ENCODE data around the gene AOC2.

AOC2 gene

GRCh38 chr17:42852351-42852750 is 8.0 kb downstream of the AOC2 start:
- TF ChIP-seq TAF1 (IDR thresholded peaks at IDR 0.05; ENCODE audit: low read depth), result no peak
- TF ChIP-seq TCF12 (IDR thresholded peaks at IDR 0.05; ENCODE audit: low read depth), result no peak
- TF ChIP-seq ZBTB7A (IDR thresholded peaks at IDR 0.05; ENCODE audit: low read depth), result no peak
- no peak for TF ChIP-seq CREB1 (IDR thresholded peaks at IDR 0.05; ENCODE audit: low read depth)
- TF ChIP-seq FOXM1 (IDR thresholded peaks at IDR 0.05; ENCODE audit: borderline replicate concordance, low read depth), result no peak
- TF ChIP-seq MAX (IDR thresholded peaks at IDR 0.05), result no peak
- TF ChIP-seq RAD21 (IDR thresholded peaks at IDR 0.05; ENCODE audit: low read depth), result no peak
- no peak for TF ChIP-seq CEBPB (IDR thresholded peaks at IDR 0.05)
- no peak for TF ChIP-seq YY1 (IDR thresholded peaks at IDR 0.05; ENCODE audit: low read depth)
- TF ChIP-seq EGR1 (IDR thresholded peaks at IDR 0.05), result no peak
- TF ChIP-seq EP300 (IDR thresholded peaks at IDR 0.05; ENCODE audit: borderline replicate concordance), result no peak
- no peak for TF ChIP-seq TEAD4 (IDR thresholded peaks at IDR 0.05)
- TF ChIP-seq NFIC (IDR thresholded peaks at IDR 0.05), result no peak
- TF ChIP-seq USF1 (IDR thresholded peaks at IDR 0.05), result no peak
- no peak for TF ChIP-seq REST (IDR thresholded peaks at IDR 0.05; ENCODE audit: low read depth)

GRCh38 chr17:42853004-42853403 is 8.6 kb downstream of the AOC2 start:
- TF ChIP-seq ZBTB7A (IDR thresholded peaks at IDR 0.05; ENCODE audit: low read depth) (no peak), TCF12 (IDR thresholded peaks at IDR 0.05; ENCODE audit: low read depth) (no peak), MAX (IDR thresholded peaks at IDR 0.05) (no peak), RAD21 (IDR thresholded peaks at IDR 0.05; ENCODE audit: low read depth) (no peak), TEAD4 (IDR thresholded peaks at IDR 0.05) (no peak), TAF1 (IDR thresholded peaks at IDR 0.05; ENCODE audit: low read depth) (no peak), EGR1 (IDR thresholded peaks at IDR 0.05) (no peak), CEBPB (IDR thresholded peaks at IDR 0.05) (no peak)

GRCh38 chr17:42853597-42853967 is 9.2 kb downstream of the AOC2 start:
- TF ChIP-seq USF1 (IDR thresholded peaks at IDR 0.05) (no peak), FOXM1 (IDR thresholded peaks at IDR 0.05; ENCODE audit: borderline replicate concordance, low read depth) (no peak), EGR1 (IDR thresholded peaks at IDR 0.05) (no peak), RAD21 (IDR thresholded peaks at IDR 0.05; ENCODE audit: low read depth) (no peak), TCF12 (IDR thresholded peaks at IDR 0.05; ENCODE audit: low read depth) (no peak), REST (IDR thresholded peaks at IDR 0.05; ENCODE audit: low read depth) (no peak), NFIC (IDR thresholded peaks at IDR 0.05) (no peak)

- TF ChIP-seq YY1 (IDR thresholded peaks at IDR 0.05; ENCODE audit: low read depth), result no peak
- TF ChIP-seq NFIC (IDR thresholded peaks at IDR 0.05), result no peak
- TF ChIP-seq REST (IDR thresholded peaks at IDR 0.05; ENCODE audit: low read depth), result no peak
- TF ChIP-seq FOXM1 (IDR thresholded peaks at IDR 0.05; ENCODE audit: borderline replicate concordance, low read depth), result no peak
- TF ChIP-seq CREB1 (IDR thresholded peaks at IDR 0.05; ENCODE audit: low read depth), result no peak
- TF ChIP-seq EP300 (IDR thresholded peaks at IDR 0.05; ENCODE audit: borderline replicate concordance), result no peak
Measured at GRCh38 chr17:42853968-42854790, 9.8 kb downstream of the AOC2 start.
